Activated gamma-delta T cell (primary cell): ENCODE results near the gene PEAR1.

Experiments
- DNase-seq: peaks from one replicate; lab custom pipeline; 2025; lab: John Stamatoyannopoulos, UW

Gene PEAR1

DNA sequence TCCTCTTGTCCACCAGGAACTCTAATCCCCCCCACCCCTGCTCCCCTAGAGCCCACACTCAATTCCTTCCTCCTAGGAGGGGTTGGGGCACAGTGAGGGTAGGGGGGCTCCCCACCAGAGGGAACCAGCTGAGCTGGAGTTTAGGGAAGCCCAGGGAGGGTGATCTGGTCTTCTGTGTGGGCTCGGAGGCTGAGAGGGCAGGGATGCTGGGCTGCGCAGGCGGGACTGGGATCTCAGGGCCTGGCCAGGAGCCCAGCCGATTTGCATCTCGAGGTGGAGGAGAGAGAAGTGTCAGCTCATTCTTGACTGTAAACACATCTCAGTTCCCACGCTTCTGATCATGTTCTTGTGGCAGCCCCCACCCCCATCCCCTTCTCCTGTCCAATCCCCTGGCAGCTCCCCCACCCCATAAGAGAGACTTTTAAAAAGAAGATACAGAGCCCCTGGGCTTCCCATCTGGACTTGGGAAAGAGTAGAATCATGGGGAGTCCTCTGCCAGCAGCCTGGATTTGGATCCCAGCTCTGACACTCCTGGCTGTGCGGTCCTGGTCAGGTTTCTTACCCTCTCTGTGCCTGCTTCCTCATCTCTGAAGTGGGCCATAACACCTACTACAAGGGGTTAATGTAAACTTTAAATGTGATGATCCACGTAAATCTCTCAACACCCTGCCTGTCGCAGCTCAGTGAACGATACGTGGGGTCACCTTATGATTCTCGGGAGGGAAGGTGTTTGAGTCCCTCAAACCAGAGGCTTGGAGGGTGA, 6.6 kb downstream of the PEAR1 start:
- no peak for DNase-seq

DNA sequence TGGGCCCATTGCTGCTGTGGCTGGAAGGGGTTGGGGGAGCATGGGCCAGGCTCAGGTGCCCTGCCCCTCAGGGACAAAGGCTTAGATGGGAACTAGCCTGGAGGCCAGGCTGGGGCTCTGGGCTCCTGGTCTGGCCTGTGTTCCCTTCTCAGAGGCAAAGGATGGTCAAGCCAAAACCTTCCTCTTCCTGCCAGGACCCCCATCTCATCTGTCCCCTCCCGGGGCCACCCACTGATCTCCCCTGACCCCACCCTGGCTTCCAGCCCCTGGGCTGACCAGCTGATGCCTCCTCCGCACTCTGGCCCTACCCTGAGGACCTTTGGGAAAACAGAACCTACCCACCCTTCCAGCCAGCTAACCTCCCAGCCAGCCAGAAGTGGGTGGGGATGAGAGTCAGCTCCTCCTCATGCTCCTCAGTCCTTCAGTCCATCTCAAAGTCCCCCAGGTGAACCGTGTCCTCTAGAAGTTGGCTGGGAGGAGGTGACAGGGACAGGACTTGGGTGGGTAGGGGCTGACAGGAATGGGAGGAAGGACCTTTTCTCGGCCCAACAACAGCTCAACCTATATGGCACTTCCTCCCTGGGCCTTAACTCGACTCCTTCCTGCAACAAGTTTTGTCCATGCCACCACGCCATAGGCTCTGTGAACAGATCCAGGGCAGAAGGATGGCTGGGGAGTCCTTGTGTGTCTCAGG, 7.5 kb downstream of the PEAR1 start:
- DNase-seq: no peak

DNA sequence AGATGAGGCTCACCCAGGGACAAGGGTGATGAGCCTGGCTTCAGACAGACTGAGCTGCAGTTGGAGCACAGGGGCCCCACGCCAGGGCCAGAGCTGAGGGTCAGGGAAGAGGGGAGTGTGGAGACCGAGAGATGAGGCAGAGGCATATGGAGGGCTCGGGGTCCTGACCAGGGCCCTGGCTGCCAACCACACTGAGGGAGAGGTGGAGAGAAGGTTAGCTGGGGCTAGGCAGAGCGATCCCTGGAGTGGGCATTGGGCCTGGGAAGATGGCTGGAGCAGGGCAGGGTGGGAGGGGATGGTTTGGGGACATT, 8.0 kb downstream of the PEAR1 start:
- DNase-seq: no peak

DNA sequence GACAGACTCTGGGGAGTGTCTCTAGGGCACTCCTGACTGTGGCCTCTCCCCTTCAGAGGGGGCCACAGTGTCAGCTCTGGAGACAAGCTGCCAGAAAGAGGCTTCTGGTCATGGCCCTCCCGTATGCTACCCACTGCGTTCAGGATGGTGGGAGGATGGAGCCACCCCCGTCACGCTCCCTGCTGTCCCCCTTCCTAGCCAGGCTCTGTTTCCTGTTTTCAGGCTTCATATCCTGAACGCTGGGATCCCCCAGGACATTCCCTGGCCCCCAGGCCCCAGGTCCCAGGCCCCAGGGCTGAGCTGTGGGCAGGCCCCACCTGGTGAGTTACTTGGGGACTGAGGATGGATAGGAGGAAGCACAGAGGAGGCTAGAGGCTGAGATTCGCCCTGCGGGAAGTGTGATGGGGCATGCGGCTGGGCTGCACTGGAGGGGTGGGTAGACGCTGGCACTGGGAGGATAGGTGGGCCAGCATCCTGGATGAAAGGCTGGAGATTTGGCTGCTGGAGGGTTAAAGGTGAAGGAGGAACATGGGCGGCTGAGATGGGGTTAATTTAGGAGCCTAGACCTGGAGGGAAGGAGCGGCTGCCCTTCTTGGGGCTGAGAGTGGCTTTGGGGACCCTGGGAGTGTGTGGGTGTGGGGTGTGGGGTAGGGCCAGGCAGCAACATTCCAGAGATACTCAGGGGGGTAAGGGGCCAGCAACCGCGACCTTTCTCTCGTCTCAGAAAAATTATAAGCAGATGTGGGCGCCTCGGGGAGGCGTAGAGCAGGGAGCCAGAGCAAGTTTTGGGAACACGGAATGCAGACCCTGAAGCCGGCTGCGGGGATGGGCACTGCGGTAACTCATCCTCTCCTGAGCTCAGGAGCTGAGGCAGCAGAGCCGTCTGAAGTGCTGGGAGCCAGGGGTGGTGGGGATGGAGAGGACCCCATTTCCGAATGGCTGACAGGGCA, 8.7 kb downstream of the PEAR1 start:
- DNase-seq: no peak

DNA sequence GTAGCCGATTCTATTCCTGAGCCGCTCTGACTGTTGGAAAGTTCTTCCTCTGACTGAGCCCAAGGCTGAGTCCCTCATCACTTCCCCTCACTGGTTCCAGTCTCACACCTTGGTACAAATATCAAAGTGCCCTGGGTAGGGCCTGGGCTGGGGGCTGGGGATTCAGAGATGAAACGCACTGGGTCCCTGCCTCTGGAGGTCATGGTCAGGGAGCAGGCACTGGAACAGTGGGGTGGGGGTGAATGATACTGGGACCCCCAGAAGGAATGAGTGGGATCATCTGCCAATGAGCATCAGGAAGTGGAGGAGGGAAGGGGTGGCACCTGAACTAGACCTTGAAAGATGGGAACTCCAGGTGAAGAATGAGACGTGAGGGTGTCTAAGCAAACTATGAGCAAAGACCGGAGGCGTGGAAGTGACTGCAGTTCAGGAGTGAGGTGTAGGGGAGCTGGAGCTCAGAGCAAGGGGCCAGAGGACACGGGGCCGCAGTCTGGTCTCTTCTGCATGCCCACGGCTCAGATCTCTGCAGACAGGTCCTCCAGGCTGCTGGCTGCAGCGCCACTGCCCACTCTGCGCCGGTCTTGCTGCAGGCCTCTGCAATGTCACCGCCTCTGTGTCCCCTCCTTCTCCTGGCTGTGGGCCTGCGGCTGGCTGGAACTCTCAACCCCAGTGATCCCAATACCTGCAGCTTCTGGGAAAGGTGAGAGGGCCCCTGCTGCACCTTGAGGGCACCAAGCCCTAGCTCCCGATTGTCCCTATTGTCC, 10.0 kb downstream of the PEAR1 start:
- DNase-seq: no peak

DNA sequence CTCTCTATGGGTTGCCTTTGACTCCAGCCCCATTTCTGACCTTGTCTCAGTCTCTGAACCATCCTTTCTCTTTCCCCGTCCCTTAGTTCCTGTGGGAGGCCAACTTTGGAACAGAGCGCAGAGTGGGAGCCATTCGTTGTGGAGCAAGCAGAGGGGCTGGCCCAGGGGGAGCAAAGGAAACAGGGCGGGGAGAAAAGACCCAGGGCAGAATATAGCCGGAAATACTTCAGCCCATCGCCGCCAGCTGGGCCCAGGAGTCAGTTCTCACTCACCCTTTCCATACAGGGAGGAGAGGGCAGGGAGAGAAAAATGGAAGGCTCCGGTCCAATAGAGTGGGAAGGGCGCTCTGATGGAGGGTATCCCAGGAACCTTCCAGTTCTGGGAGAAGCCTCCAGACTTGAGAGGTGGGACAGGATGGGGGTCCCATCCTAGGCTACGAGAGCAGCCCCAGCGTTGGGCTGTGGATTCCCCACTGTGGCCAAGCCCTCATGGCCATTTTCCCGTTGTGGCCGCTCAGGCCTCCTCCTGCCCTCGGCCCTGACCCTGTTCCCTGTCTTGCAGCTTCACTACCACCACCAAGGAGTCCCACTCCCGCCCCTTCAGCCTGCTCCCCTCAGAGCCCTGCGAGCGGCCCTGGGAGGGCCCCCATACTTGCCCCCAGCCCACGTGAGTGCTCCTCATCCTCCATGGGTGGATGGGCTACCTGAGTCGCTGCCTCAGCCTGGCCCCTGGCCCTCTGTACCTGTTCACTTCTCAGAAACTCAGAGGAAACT, 10.9 kb downstream of the PEAR1 start:
- DNase-seq: no peak

DNA sequence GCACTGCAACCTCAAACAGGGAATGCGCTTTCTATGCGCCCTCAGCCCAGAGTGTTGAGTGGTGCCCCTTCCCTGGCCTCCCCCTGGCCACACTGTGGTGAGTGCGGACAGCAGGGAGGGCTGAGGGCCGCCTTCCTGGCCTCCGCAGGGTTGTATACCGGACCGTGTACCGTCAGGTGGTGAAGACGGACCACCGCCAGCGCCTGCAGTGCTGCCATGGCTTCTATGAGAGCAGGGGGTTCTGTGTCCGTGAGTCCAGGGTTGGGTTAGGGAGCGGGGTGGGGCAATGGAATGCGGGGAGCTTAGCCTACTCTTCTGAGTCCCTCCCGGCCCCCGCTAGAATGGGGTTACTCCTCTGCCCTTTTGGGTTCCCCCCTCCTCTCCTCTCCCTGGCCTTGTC, 11.7 kb downstream of the PEAR1 start:
- no peak for DNase-seq

DNA sequence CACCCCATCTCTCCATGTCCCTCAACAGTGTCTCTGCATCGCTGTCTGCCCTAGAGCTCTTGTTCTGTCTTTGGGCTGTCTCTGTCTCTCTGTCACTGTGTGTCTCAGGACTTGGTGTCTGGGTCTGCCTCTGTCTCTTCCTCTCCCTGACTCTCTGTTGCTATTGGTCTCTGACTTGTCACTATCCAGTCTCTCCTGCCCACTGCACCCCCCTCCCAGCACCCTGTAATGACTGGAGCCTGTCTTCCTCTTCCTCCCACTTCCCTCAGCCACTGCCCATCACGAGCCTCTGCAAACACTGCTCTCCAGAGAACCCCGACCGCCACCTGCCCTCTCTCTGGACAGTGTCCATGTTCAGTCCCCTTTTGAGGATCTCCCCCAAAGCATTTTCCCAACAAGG, 12.1 kb downstream of the PEAR1 start:
- no peak for DNase-seq

DNA sequence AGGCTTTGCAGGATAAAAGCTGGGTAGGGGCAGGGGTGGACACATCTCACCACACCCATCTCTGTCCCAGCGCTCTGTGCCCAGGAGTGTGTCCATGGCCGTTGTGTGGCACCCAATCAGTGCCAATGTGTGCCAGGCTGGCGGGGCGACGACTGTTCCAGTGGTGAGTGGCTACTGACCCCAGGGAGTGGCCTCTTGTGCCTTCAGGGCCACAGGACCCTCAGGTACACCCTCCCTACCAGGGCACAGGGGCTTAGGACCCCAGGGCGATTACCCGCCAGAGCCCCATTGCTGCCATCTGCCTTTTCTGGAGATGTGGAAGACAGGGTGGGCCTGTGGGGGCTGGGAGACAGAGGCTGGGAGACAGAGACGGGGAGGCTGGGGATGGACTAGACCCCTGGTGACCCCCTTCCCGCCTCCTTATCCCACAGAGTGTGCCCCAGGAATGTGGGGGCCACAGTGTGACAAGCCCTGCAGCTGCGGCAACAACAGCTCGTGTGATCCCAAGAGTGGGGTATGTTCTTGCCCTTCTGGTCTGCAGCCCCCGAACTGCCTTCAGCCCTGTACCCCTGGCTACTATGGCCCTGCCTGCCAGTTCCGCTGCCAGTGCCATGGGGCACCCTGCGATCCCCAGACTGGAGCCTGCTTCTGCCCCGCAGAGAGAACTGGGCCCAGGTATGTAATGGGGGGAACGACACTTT, 12.8 kb downstream of the PEAR1 start:
- no peak for DNase-seq

DNA sequence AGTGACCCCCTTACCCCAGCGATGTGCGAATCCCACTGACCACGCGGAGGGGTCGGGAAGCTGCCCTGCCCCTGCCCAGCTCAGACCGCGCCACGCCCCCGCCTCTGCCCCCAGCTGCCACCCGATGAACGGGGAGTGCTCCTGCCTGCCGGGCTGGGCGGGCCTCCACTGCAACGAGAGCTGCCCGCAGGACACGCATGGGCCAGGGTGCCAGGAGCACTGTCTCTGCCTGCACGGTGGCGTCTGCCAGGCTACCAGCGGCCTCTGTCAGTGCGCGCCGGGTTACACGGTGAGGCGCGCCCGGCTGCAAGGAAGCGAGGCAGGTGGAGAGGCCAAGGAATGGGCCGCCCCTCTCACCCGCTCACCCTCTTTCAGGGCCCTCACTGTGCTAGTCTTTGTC, 15.0 kb downstream of the PEAR1 start:
- DNase-seq: no peak

DNA sequence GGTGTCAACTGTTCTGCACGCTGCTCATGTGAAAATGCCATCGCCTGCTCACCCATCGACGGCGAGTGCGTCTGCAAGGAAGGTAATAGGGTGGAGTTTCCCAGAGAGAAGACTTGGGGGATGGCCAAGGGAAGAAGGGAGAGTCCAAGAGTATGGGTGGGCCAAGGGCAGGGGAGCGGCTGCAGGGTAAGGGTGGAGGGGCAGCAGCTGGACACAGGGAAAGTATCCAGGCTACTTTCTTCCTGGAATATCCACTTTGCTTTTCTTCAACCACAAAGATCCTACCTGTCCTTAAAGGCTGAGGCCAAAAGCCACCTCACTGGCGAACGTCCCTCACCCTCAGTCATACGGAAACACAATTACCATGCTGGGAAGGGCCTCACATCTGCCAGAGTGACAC, 15.4 kb downstream of the PEAR1 start:
- DNase-seq: no peak

DNA sequence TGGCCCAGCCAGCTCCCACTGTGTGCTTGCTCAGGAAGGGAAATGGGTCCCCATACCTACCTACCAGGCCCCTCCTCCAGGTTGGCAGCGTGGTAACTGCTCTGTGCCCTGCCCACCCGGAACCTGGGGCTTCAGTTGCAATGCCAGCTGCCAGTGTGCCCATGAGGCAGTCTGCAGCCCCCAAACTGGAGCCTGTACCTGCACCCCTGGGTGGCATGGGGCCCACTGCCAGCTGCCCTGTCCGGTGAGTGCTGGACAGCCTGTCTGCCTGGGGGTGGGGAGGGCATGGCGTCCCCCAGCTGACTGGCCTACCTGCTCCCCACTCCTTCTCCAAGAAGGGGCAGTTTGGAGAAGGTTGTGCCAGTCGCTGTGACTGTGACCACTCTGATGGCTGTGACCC, 16.2 kb downstream of the PEAR1 start:
- DNase-seq: no peak

DNA sequence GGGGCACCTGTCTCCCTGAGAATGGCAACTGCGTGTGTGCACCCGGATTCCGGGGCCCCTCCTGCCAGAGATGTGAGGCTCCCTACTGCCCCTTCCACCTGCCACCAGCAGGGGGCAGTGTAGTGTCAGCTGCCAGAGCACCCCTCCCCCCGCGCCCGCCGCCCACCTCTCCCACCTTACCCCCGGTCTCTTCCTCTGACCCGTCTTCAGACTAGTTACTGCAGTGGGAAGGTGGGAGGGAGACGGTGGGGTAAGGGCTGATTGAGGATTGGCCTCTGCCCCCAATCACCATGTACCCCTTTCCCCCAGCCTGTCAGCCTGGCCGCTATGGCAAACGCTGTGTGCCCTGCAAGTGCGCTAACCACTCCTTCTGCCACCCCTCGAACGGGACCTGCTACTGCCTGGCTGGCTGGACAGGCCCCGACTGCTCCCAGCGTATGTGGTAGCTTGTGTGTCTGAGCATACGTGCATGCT, 16.8 kb downstream of the PEAR1 start:
- DNase-seq: no peak

DNA sequence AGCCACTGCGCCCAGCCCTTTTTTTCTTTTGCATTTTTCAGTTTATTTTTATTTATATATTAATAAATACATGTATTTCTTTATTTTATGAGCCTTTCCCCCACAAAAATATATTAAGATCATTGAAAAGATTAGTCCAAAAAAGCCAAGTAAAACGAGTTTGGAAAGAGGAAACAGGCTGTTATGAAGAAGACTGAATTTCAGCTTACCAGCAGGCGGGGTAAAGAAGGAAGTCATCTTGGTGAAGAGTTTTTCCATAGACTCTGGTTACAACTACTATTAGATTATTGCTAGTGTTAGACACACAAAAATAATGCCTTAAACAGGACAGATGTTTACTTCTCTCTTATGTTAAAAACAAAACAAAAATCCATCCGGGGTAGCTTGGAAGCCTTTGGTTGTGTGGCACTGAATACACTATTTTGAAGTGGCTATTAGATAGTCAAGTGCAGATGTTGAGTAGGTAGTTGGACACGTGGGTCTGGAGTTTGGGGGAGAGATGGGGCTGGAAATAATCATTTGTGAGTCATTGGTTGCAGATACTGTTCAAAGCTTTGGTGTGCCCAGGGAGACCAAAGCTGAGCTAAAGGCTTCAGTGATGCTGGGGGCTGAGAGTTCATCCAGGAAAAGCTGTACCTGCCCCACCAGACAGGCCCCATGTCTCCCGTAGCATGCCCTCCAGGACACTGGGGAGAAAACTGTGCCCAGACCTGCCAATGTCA, 18.2 kb downstream of the PEAR1 start:
- no peak for DNase-seq

DNA sequence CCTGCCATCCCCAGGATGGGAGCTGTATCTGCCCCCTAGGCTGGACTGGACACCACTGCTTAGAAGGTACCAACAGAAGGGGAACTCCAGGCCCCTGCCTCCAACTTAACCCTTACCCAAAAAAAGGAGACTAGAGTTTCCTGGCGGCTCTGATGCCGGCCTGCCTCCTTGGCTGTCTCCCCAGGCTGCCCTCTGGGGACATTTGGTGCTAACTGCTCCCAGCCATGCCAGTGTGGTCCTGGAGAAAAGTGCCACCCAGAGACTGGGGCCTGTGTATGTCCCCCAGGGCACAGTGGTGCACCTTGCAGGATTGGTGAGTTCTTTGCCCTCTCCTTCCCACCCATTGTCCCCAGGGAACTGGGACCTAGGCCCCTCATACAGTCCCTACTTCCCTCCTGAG, 18.8 kb downstream of the PEAR1 start:
- DNase-seq: no peak

DNA sequence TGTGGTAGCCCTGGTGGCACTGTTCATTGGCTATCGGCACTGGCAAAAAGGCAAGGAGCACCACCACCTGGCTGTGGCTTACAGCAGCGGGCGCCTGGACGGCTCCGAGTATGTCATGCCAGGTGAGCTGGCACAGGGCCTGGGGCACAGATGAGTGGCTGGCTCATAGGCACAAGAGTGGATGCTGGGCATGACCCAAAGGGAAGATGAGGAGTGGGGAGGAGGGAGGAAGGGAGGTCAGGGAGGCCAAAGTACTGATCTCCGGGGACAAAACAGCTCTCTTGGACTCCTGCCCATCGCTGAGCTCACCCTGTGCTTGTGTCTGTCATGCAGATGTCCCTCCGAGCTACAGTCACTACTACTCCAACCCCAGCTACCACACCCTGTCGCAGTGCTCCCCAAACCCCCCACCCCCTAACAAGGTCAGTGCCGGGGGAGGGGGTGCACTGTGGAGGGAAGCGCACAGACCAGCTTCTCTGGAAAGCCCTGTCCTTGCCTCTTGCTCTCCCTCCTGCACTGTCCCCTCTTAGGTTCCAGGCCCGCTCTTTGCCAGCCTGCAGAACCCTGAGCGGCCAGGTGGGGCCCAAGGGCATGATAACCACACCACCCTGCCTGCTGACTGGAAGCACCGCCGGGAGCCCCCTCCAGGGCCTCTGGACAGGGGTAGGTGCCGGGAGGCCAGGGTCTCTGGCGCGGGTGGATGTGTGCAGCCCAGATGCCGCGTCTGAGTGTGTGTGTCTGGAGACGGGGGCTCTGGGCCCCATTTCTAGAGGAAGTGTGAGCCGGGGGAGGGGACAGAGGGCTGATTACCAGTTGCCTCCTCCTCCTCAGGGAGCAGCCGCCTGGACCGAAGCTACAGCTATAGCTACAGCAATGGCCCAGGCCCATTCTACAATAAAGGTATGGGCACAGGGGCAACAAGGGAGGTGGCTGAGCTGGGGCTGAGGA, 19.6 kb downstream of the PEAR1 start:
- DNase-seq: no peak

DNA sequence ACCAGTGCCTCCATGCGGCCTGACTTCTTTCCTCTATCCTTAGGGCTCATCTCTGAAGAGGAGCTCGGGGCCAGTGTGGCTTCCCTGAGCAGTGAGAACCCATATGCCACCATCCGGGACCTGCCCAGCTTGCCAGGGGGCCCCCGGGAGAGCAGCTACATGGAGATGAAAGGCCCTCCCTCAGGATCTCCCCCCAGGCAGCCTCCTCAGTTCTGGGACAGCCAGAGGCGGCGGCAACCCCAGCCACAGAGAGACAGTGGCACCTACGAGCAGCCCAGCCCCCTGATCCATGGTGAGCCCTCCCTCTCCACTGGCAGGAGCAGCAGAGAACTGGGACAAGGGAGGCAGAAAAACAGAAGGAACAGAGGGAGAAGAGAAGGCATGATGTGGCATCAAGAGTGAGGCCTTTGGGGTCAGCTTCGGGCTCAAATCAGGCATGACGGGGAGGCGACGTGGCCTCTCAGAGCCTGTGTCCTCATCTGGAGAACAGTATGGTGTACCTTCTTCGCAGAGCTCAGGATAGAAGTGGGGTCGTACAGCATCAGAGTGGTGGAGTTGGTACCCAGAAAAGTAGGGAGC, 20.4 kb downstream of the PEAR1 start:
- DNase-seq: no peak

DNA sequence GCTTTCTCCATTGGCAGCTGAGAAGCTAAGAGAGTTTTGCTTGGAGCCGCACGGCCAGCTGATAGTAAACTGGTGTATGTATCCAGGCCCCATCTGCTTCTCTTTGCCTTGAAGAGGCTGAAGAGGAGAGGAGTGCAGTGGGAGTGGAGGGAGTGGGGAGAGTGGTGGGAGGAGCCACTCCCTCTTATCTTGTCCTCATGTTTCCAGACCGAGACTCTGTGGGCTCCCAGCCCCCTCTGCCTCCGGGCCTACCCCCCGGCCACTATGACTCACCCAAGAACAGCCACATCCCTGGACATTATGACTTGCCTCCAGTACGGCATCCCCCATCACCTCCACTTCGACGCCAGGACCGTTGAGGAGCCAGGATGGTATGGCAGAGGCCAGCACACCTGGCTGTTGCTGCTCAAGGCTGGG, 20.9 kb downstream of the PEAR1 start:
- DNase-seq: no peak
